Stimulated activated CD4-positive, alpha-beta T cell treated with anti-CD3 and anti-CD28 coated beads, Interleukin-4, amount 100 ng/mL, for 4 hours (primary cell): ENCODE measurements around the gene RHBDL3.
"Not testable (repeated sequence)": the region's sequence is repeated elsewhere in the genome, so short reads cannot be mapped to it uniquely, and the experiment has no call there.

Experiments
- DNase-seq, 2 experiments: peaks; one replicate each; pipeline ENCODE4 v3.0.0-alpha.2; 2020

The RHBDL3 gene

GRCh38 chr17:32331243-32332040, 65.8 kb downstream of the RHBDL3 start:
- no peak for DNase-seq

- DNase-seq, result no peak
Measured at GRCh38 chr17:32333187-32333586, 67.6 kb downstream of the RHBDL3 start.

GRCh38 chr17:32335046-32335445, 69.4 kb downstream of the RHBDL3 start:
- no peak for DNase-seq

GRCh38 chr17:32335687-32336086, 70.1 kb downstream of the RHBDL3 start:
- no peak for DNase-seq

GRCh38 chr17:32341141-32341856, 75.7 kb downstream of the RHBDL3 start:
- DNase-seq, result peak; percentile 23 to 38

GRCh38 chr17:32341857-32342602, 76.4 kb downstream of the RHBDL3 start, which contains the start of gene C17orf75:
Gene C17orf75 (minus strand): TSS chr17:32342173. CDS start chr17:32342139, 34 bp downstream.
- DNase-seq, result peak; percentile 76 to 81

- no peak for DNase-seq
Measured at GRCh38 chr17:32342603-32343325, 77.1 kb downstream of the RHBDL3 start.

- DNase-seq, result no peak
Measured at GRCh38 chr17:32345951-32346600, 80.4 kb downstream of the RHBDL3 start.

- DNase-seq, result no peak
Measured at GRCh38 chr17:32348483-32348800, 82.8 kb downstream of the RHBDL3 start.

- DNase-seq, result peak in 1 of 2 experiments; percentile 11
Measured at GRCh38 chr17:32349503-32349853, 83.8 kb downstream of the RHBDL3 start.

- peak; percentile 88 to 94 for DNase-seq
Measured at GRCh38 chr17:32349854-32350665, 84.4 kb downstream of the RHBDL3 start, which contains the start of gene ZNF207. Gene ZNF207 (plus strand): TSS chr17:32350157. CDS start chr17:32350286, 129 bp downstream.

- peak; percentile 10 to 28 for DNase-seq
Measured at GRCh38 chr17:32350666-32351418, 85.2 kb downstream of the RHBDL3 start.

GRCh38 chr17:32352734-32353133, 87.1 kb downstream of the RHBDL3 start:
- not testable (repeated sequence) for DNase-seq

GRCh38 chr17:32355649-32356377, 90.2 kb downstream of the RHBDL3 start:
- DNase-seq, result no peak

- DNase-seq, result no peak
Measured at GRCh38 chr17:32356378-32356743, 90.7 kb downstream of the RHBDL3 start.

GRCh38 chr17:32356750-32357149, 91.1 kb downstream of the RHBDL3 start:
- no peak for DNase-seq

GRCh38 chr17:32357615-32358014, 92.0 kb downstream of the RHBDL3 start:
- no peak for DNase-seq

GRCh38 chr17:32361270-32361669, 95.6 kb downstream of the RHBDL3 start:
- DNase-seq, result no peak

GRCh38 chr17:32370426-32370825, 104.8 kb downstream of the RHBDL3 start:
- no peak for DNase-seq
